KOPT-K1 (cell line): ENCODE data around the gene RGMA.

ENCODE experiments used
- H3K27ac ChIP-seq: fragments of 200-600 bp; sonication (generic); 2 replicates; pipeline ENCODE4 v1.5.1; 2016; ENCODE audit warnings: antibody characterized with exemption, mild to moderate bottlenecking, low read depth, low read length; ENCODE audit not compliant: poor library complexity, severe bottlenecking
- H3K36me3 ChIP-seq: fragments of 200-600 bp; sonication (generic); 2 replicates; pipeline ENCODE4 v1.5.1; 2017; ENCODE audit warnings: antibody characterized with exemption, mild to moderate bottlenecking, low read length, moderate library complexity; ENCODE audit not compliant: insufficient read depth
- H3K9me3 ChIP-seq: fragments of 200-600 bp; sonication (generic); 2 replicates; pipeline ENCODE4 v1.5.1; 2017; ENCODE audit warnings: antibody characterized with exemption, low read length, mild to moderate bottlenecking; ENCODE audit not compliant: insufficient read depth, poor library complexity, severe bottlenecking

RGMA gene

DNA sequence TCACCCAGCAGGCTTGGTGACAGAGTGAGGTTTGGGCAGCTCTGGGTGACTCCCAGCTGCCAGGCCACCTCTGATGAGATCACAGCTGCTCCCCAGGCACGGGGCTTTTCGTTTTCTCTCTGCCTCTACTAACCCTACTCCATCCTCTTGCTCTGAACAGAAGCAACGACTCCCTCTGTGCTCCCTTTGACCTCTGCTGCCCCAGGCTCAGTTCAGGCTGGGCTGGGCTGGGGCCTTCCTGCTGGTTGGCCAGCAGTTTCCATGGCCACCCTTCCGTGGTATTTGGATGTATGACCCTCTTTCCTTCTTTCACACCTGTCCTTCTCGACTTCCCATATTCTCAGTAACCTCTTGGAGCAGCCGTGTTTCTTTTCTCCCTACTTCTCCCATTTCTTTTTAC, 8.6 kb downstream of the RGMA start:
- Histone ChIP-seq H3K36me3 (no peaks in the 10 kb centered on the region), H3K27ac (no peak overlapping the region), H3K9me3 (no peaks in the 10 kb centered on the region)

DNA sequence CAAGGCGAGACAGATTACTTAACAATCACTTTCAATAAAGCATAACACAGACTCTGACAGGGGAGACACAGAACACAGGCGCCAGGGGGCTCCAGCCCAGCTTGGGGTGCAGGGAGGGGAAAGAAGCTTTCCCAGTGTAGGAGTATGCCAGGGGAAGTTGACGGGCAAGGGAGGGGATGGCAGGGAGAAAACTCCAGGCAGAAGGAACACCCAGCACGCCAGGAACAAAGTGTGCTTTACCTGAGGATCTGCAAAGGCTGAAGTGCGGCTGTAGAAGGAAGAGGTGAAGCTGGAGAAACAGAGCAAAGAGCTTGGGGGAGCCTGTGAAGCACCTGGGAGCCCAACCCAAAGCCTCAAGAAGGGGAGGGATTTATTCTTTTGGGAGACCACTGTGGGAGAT, 12.1 kb downstream of the RGMA start:
- Histone ChIP-seq H3K27ac (no peak overlapping the region), H3K36me3 (no peaks in the 10 kb centered on the region), H3K9me3 (no peaks in the 10 kb centered on the region)

DNA sequence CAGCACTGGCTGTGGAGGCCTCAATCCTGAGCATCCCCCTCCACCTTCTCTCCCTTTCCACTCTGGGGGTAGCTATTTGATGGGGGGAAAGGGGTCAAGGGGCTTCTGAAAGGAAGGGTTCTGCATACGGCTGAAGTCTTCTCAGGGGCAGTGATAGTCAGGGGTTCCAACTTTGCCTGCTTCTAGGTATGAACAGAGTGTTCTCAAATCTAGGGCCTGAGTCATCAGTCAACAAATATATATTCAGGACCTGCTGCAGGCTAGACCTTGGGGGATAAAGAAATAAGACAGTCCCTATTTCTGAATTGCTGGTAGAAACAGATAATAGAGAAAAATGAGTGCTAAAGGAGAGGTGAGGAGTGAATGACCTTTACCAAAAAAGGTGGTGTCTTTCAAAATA, 12.8 kb downstream of the RGMA start:
- Histone ChIP-seq H3K27ac (no peak overlapping the region), H3K36me3 (no peaks in the 10 kb centered on the region), H3K9me3 (no peaks in the 10 kb centered on the region)

DNA sequence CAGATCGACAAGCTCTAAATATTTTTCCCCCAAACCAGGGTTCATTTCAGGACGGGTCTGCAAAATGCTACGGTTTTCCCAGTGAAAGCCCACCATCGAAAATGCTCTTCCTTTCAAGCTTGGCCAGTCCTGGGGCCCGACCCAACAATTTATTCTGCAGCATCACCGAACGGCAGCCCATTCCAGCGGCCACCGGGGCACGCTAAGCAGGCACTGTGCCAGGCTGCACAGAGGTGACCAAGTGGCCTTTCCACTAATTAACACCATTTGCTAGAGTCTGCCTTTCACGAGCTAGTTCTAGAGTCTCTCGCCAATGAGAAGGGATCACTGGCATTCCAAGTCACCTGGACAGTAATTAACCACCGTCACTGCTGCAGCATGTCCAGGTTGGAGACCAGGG, 14.4 kb downstream of the RGMA start:
- no peak overlapping the region for H3K27ac ChIP-seq
- H3K36me3 ChIP-seq, result no peaks in the 10 kb centered on the region
- H3K9me3 ChIP-seq, result no peaks in the 10 kb centered on the region

DNA sequence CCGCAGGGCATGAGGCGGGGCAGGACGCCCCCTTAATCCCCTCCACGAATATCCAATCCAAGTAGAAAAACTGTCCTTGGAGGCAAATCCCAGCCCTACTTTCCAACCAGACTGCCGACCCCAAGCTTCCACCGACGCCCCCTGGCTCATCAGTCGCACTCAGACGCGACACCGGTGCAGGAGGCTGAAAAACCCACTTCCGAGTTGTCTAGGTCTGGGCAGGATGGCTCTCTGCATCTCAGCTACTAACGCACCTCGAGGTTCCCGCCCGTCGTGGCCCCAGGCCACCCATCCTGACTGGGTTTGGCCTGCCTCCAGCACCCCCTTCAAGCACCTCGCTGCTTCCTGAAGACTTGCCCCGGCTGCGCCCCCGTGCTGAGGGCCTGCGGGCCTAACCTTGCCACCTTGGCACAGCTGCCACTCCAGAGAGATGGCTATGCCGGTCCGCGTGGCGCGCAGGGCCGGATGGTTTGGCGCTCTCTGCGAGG, 15.5 kb downstream of the RGMA start:
- H3K36me3 ChIP-seq, result no peaks in the 10 kb centered on the region
- no peaks in the 10 kb centered on the region for H3K9me3 ChIP-seq
- no peak overlapping the region for H3K27ac ChIP-seq

DNA sequence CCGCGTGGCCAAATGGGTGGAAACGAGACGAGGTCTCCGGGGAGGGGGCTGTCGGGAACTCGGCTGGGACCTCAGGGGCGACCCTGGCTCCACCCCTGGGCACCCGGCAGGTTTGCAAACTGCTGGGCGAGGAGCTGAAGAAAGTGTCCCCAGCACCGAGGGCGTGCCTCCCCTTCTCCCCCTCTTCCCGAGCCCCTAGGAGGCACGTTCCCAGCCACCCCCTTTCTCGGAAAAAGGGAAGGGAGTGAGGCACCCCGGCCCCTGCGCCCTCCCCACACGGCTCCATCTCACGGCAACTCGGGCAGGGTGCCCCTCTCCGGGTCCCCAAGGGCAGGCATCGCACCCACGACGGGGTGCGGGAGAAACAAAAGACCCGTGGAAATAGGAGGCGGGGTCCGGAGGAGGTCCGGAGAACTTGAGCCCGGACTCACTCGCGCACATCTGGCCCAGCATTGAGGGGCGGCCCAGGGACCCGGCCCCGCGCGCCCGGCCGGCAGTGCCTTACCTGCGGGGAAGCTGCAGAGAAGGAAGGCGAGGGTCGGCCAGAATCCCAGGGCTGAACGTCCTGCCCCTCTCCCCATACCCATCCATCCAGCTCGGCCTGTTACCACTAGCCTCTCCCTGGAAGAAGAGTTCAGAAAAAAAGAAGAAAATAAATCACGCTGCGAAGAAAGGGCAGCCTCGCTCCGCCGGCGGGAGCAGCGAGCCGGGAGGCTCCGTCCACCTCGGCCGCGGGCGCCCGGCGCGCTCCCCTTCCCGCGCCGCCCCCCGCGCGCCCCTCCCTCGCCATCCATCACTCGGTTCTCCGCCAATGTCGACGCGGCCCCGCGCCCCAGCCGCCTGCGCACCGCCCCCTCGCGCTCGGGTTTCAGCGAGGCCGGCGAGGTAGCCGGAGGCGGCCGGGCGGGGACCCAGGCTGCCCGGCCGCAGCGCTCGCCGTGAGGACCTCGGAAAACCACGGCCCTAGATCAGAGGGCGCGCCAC, 16.3 kb downstream of the RGMA start:
- H3K27ac ChIP-seq, result no peak overlapping the region
- H3K36me3 ChIP-seq, result no peaks in the 10 kb centered on the region
- no peaks in the 10 kb centered on the region for H3K9me3 ChIP-seq

DNA sequence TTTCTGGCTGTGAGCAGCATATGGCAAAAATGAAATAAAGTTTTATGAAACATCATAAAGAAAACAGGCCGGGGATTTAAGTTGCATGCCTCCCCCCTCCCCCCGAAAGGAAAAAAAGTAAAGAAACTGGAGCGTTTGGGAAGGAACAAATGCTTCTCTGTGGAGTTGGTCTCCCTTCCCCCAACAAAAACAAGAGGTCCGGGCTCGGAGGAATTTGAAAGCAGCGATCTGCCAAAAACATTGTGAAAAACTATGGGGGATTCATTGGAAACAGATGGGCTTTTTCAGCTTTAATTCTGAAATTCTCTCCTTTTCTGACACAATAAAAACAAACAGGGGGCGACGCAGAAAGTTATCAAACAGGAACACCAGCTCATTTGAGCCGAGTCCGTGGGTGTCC, 17.0 kb downstream of the RGMA start:
- H3K27ac ChIP-seq, result no peak overlapping the region
- H3K36me3 ChIP-seq, result no peaks in the 10 kb centered on the region
- H3K9me3 ChIP-seq, result no peaks in the 10 kb centered on the region

DNA sequence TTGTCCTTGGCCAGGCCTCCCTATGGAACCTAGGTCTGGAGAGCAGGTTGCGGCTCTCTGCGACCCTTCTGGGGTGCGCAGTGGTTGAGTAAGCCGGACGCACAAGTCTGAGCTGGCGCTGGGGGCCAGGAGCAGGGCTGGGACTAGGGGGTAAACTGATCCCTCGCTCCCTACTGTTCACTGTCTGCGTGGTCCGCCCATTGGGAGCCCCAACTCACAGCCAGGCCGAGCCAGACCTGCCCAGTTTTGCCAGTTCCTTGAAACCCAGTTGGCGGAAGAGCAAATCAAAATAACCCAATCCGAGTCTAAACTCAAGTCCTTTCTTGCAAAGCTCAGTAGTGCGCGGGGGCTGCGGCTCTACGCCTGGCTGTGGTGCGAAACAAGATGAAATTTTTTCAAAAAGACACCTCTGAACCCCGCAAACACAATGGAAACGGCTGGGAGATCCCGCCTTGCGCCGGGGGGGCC, 17.5 kb downstream of the RGMA start:
- Histone ChIP-seq H3K9me3 (no peaks in the 10 kb centered on the region), H3K27ac (no peak overlapping the region), H3K36me3 (no peaks in the 10 kb centered on the region)

DNA sequence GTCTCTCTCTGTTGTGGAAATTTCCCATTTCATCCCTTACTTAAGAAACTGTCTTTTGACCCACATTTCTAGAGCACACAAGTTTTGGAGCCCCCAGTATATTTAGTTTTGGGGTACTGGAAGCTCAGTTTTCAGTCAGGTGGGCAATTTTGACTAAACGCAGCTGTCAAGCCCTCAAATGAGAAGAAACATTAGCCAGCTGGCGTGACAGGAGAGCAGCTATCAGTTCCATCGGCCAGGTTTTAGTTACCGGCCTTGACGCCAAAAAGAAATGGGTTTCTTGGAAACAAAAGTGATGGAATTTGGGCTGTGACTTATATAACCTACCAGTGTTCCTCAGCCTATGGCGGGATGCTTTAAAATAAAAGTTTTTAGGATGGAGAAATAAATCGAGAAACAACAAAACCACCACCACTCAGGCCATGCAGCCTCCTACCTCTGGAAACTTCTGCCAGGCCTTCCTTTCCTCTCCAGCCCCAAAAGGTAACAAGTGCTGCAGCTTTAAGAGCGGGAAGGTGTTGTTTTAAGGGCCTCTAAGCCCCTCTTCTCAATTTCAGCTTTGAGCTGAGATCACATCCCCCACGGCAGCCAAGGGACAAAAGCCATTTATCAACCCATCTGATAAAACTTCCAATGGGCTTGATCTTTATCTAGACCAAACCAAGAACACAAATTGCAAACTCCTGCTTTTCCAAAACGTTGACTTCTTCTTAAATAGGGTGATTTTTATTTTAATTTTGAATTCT, 18.3 kb downstream of the RGMA start:
- Histone ChIP-seq H3K36me3 (no peaks in the 10 kb centered on the region), H3K27ac (no peak overlapping the region), H3K9me3 (no peaks in the 10 kb centered on the region)

DNA sequence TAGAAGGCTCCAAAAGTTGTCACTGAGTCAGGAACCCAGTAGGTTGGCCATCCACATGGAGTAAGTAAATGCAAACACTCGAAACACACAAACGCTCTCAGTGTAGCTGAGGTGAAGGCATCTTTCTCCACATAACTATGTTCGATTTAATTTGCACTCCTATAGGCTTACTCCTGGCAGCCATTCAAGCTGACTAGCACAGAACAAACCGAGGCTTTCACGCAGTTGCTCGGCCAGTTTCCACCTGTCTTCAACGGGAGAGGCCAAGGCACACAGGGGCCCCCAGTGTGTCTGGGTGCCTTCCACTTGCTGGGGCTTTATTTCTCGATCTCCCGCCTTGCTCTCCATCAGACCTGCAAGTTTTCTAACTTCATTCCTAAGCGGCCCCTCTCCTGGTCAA, 18.9 kb downstream of the RGMA start:
- Histone ChIP-seq H3K27ac (no peak overlapping the region), H3K36me3 (no peaks in the 10 kb centered on the region), H3K9me3 (no peaks in the 10 kb centered on the region)

DNA sequence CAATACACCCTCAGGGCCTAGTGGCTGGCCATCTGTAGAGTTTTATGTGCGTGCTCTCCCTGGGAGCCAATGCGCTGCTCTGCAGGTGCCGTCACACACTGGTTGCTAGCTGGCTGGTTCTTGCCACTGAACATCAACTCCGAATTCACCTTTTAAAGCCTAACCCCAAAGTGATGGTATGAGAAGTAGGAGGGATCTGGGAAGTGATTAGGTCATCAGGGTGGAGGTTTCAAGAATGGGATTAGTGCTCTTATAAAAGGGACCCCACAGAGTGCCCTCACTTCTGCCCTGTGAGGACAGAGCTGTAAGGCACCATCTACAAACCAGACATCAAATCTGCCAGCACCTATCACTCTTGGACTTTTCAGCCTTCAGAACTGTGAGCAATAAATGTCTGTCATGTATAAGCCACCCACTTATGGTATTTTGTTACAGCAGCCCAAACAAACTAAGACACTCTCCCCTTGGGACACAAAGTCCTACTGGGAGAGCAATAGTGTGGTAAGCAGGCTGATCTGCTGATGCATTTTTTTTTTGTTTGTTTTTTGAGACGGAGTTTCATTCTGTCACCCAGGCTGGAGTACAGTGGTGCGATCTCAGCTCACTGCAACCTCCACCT, 20.3 kb downstream of the RGMA start:
- no peak overlapping the region for H3K27ac ChIP-seq
- H3K36me3 ChIP-seq, result no peaks in the 10 kb centered on the region
- no peaks in the 10 kb centered on the region for H3K9me3 ChIP-seq

DNA sequence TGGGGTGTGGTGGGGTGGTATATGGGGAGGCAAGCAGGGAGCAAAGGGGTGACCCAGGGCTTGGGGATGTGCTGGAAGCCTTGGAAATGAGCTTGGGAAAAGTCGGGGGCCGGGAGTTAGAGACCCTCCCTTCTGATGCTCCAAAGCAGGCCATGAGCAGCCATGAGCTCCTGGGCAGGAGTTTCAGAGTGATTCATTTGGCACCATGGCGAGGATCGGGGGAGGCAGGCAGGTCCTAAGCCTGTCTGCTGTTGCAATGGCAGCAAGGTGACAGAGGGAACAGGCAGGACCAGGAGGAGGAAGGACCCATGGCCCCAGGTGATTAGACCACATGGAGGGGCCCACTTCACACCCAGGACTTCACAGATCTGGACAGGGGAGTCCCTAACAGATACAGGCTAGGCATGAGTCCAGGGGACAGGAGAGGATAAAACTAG, 21.3 kb downstream of the RGMA start:
- no peak overlapping the region for H3K27ac ChIP-seq
- no peaks in the 10 kb centered on the region for H3K36me3 ChIP-seq
- H3K9me3 ChIP-seq, result no peaks in the 10 kb centered on the region

DNA sequence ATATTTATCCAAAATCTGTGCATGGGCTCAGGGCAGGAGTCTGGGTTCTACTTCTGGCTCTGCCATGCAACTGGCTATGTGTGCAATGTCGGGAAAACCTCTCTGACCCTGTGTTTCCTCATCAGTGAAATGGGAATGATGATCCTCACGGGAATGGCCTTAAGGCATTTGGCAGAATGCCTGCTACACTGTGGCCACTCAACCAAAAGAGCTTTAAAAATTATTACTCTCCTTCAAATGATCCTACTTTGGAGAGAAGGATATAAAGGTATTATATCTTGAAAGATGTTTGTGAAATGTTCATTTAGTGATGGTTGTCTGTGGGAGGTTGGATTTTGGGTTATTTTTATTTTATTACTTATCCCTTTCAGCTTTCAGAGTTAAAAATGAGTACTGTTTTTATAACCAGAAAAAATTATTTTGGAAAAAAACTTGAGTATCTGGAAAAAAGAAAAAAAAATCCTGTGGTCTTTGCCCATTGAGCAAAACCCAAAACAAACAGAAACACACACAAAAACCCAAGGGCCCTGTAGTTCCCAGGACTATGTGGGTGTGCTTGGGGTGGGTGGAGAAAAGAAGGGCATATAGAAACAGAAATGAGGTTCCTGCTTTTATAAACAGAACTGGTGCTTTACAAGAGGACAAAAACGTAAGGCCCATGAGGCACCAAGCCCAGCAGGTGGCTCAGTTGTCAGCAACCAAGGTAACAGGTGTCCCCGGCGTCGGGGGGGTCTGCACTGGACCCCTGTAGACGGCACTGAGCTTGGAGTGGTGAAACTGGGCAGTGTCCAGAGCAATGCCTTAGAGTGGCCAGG, 22.0 kb downstream of the RGMA start:
- Histone ChIP-seq H3K36me3 (no peaks in the 10 kb centered on the region), H3K9me3 (no peaks in the 10 kb centered on the region), H3K27ac (no peak overlapping the region)

DNA sequence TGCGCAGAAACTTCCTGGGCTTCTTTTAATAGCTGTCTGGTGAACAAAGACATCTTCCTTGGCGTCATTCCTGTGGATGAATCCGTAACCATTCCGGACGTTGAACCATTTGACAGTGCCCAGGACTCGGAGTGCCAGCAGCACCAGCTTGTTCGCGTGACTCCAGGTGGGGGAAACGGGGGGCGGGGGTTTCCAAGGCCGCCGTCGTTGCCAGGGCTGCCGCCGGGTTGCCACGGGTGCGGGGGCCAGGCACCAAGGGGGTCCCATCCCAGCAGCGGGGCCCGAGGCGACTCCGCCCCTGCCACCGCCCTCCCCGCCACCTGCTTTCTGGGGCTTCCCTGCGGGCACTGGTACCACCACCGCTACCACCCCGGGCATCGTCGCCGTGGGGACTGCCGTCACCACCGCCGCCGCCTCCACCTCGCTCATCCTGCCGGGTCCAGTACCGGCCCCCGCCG, 22.8 kb downstream of the RGMA start:
- no peak overlapping the region for H3K27ac ChIP-seq
- no peaks in the 10 kb centered on the region for H3K36me3 ChIP-seq
- no peaks in the 10 kb centered on the region for H3K9me3 ChIP-seq
